DMS153 (cell line): ENCODE results near the gene CREBBP.
"Not testable (repeated sequence)": the region's sequence is repeated elsewhere in the genome, so short reads cannot be mapped to it uniquely, and the experiment has no call there.

Experiments
- DNase-seq: peaks from one replicate; lab custom pipeline; 2025; lab: John Stamatoyannopoulos, UW

The CREBBP gene

GRCh38 chr16:3880623-3881498 lies at the start of gene CREBBP:
TSS of gene CREBBP (minus strand) at chr16:3880713. CDS start at chr16:3879916, 797 bp downstream.
- peak; percentile 71 for DNase-seq

GRCh38 chr16:3927147-3927546 lies 46.6 kb upstream of the CREBBP start:
- not testable (repeated sequence) for DNase-seq

GRCh38 chr16:3924763-3925162 lies 44.2 kb upstream of the CREBBP start:
- no peak for DNase-seq

DNA sequence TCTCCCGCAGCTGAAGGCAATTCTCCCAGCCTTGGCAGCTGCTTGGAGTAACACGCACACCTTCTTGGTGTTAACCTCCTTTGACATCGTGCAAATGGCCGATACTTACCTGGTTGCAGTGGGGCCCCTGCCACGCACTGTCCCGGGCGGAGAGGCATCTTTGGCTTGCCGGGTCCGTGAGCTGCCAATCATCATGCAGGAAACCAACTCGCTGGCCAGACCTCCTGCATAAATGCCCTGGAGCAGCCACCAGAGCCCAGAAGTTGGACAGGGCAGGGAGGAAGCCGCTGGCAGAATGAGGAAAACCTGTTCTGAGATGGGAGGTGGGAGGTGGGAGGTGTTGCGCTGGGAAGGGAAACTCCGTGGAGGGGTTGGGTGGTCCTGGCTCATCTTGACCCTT lies 41.7 kb upstream of the CREBBP start:
- DNase-seq = no peak

GRCh38 chr16:3920206-3920605 lies 39.7 kb upstream of the CREBBP start:
- DNase-seq = no peak

GRCh38 chr16:3919413-3919812 lies 38.9 kb upstream of the CREBBP start:
- DNase-seq = no peak

- DNase-seq = no peak
These were observed 35.1 kb upstream of the CREBBP start for GRCh38 chr16:3915426-3916260.

- no peak for DNase-seq
These were observed 32.4 kb upstream of the CREBBP start for GRCh38 chr16:3912897-3913296.

- no peak for DNase-seq
These were observed 31.9 kb upstream of the CREBBP start for GRCh38 chr16:3912373-3912772.

- not testable (repeated sequence) for DNase-seq
These were observed 31.2 kb upstream of the CREBBP start for GRCh38 chr16:3911741-3912140.

DNA sequence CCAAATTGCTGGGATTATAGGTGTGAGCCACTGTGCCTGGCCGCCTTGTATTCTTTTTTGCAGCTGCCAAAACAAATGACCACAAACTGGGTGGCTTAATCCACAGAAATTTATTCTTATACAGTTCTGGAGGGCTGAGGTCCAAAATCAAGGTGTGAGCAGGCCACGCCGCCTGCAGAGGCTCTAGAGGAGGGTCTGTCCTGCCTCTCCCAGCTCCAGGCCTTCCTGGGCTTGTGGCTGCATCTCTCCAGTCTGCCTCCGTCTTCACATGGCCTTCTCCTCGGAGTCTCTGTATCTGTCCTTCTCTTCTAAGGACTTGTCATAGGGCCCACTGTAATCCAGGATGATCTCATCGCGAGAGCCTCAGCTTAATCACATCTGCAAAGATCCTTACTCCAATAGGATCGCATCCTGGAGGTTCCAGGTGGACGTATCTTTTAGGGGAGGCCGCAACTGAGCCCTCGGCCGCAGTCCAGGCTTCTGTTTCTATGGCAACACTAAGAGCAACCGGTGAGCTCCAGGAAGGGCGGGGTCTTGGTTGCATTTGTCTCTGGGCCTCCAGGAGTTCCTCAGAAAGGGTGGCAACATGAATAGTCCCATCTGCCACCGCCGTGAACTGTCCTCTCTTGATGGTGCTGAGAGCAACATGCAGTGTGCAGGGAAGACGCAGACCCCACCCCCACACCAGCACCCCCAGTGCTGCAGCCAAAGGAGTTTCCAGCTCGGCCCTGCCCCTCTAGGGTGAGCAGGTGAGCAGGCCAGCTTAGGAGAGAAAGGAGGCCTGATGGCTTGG lies 29.5 kb upstream of the CREBBP start:
- DNase-seq = no peak

GRCh38 chr16:3908951-3909437 lies 28.5 kb upstream of the CREBBP start:
- no peak for DNase-seq

- DNase-seq = no peak
These were observed 27.1 kb upstream of the CREBBP start for GRCh38 chr16:3907586-3907985.

DNA sequence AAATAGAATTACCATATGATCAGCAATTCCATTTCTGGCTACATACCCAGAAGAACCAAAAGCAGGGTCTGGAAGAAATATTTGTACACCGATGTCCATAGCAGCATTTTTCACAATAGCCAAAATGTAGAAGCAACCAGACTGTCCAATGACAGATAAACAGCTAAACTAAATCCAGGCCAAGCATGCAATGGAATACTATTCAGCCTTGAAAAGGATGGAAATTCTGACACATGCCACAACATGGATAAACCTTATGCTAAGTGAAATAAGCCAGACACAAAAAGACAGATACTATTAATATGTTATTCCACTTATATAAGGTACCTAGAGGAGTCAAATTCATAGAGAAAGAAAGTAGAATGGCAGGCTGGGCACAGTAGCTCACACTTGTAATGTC lies 25.9 kb upstream of the CREBBP start:
- DNase-seq = no peak

- no peak for DNase-seq
These were observed 24.4 kb upstream of the CREBBP start for GRCh38 chr16:3904875-3905274.

- no peak for DNase-seq
These were observed 9.6 kb upstream of the CREBBP start for GRCh38 chr16:3890091-3890490.

- no peak for DNase-seq
These were observed 8.5 kb upstream of the CREBBP start for GRCh38 chr16:3889059-3889458.

DNA sequence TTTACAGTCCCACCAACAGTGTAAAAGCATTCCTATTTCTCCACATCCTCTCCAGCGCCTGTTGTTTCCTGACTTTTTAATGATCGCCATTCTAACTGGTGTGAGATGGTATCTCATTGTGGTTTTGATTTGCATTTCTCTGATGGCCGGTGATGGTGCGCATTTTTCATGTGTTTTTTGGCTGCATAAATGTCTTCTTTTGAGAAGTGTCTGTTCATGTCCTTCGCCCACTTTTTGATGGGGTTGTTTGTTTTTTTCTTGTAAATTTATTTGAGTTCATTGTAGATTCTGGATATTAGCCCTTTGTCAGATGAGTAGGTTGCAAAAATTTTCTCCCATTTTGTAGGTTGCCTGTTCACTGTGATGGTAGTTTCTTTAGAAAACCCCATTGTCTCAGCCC lies 5.5 kb upstream of the CREBBP start:
- DNase-seq = not testable (repeated sequence)

GRCh38 chr16:3884398-3884797 lies 3.9 kb upstream of the CREBBP start:
- DNase-seq = no peak

DNA sequence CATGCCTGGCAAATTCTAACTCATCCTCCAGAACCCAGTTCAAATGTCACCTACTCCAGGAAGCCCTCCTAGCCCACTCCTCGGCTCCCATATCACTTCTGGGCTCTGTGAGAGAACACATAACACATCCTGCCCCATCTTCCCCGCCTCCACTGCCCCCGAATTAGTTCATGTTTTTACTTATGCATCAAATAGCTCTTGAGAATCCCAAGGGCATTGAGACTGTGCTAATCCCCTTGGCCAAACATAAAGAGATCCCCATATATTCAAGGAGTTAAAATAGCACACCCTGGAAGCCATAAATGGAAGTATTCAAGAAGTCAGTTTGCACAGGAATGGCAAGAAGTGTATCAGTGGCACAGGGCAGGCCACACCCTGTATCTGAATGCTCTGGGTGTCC lies 2.0 kb upstream of the CREBBP start:
- no peak for DNase-seq

DNA sequence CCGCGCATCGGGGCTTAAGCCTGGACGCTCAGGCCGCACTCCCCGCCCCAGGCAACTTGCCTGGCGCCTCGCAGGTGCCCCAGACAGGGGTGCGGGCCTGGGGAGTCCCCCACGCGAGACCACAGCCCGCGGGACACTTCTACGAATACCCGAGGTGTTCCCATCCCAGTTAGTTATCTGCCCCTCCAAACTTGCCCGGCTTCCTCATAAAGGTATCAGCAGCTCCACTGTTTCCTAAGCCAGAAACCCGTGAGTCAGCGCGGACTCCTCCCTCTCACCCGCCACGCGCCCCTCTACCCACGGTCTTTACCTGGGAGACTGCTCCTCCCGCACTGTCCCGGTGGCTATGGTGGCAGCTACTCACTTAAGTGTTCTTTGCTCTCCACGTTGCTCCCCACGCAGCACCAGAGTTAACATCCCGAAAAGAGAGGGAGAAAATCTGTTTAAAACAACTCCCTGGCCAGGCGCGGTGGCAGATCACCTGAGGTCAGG lies 1.0 kb upstream of the CREBBP start:
- DNase-seq = no peak
